ENCODE data around the gene LPP. TPM values are rescaled to one million over a fixed set of nuclear protein-coding genes. Genes with fewer than 3 reads are reported as not detected.

LPP gene
- total and polyA plus RNA-seq, 2 of the 13 experiments (the other 11 are each of a cell fraction or from before 2014, with no cell fraction given) = 19.2 to 29.9 TPM

DNA sequence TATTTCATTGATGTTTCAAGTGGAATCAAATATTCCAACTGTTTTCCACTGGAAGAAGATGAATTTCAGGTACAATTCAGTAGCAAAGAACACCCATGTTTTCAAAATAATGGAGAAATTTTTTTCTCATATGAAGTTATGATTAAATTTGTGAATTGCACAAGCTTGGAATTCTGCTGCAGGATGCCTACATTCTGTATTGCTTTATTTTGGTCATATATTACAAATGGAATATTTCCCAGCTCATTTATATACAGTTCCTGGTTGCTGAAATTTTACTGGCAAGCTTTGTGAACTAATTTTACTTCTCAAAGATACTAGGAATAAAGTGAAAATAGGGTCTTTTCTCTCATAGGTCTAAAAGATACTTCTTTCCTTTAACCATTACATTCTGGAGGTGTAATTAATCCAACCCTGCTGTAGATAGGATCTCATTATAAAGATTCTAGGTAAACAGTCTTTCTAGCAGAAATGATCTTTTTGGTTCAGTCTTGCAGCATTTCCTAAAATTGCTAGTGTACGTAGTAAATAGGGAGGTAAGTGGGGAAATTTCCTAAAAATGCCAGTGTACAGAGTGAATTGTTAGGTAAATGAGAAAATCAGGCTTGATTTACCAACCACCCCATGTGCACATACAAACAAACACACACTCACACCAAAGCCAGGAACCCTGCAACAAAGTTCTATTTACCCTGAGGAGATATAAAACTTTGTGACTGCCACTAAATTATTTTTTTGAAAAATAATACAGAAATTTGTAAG, 624.3 kb downstream of the LPP start:
- TF ChIP-seq, protein P1, sequence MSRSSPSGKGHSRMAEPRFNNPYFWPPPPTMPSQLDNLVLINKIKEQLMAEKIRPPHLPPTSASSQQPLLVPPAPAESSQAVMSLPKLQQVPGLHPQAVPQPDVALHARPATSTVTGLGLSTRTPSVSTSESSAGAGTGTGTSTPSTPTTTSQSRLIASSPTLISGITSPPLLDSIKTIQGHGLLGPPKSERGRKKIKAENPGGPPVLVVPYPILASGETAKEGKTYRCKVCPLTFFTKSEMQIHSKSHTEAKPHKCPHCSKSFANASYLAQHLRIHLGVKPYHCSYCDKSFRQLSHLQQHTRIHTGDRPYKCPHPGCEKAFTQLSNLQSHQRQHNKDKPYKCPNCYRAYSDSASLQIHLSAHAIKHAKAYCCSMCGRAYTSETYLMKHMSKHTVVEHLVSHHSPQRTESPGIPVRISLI (CRISPR knock-in tag; IDR thresholded peaks at IDR 0.05; ENCODE audit: borderline replicate concordance) = no peak
- TF ChIP-seq NCOA1 (CRISPR knock-in tag; IDR thresholded peaks at IDR 0.05) (no peak), ZNF225 (CRISPR knock-in tag; IDR thresholded peaks at IDR 0.05) (no peak), PAWR (CRISPR knock-in tag; IDR thresholded peaks at IDR 0.05; ENCODE audit: borderline replicate concordance) (no peak), KLF15 (CRISPR knock-in tag; IDR thresholded peaks at IDR 0.05; ENCODE audit: borderline replicate concordance) (no peak), ZNF616 (CRISPR knock-in tag; IDR thresholded peaks at IDR 0.05; ENCODE audit: low read depth) (no peak), RFX1 (IDR thresholded peaks at IDR 0.05) (no peak), ZNF296 (CRISPR knock-in tag; conservative IDR thresholded peaks at IDR 0.05) (no peak), RXRA (CRISPR knock-in tag; IDR thresholded peaks at IDR 0.05) (no peak), CCAR2 (optimal IDR thresholded peaks at IDR 0.05; ENCODE audit: low read depth, low read length) (no peak), GZF1 (CRISPR knock-in tag; IDR thresholded peaks at IDR 0.05) (no peak)
- TF ChIP-seq, protein P2, sequence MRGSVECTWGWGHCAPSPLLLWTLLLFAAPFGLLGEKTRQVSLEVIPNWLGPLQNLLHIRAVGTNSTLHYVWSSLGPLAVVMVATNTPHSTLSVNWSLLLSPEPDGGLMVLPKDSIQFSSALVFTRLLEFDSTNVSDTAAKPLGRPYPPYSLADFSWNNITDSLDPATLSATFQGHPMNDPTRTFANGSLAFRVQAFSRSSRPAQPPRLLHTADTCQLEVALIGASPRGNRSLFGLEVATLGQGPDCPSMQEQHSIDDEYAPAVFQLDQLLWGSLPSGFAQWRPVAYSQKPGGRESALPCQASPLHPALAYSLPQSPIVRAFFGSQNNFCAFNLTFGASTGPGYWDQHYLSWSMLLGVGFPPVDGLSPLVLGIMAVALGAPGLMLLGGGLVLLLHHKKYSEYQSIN (CRISPR knock-in tag; IDR thresholded peaks at IDR 0.05; ENCODE audit: borderline replicate concordance) = no peak
- TF ChIP-seq, protein P3, sequence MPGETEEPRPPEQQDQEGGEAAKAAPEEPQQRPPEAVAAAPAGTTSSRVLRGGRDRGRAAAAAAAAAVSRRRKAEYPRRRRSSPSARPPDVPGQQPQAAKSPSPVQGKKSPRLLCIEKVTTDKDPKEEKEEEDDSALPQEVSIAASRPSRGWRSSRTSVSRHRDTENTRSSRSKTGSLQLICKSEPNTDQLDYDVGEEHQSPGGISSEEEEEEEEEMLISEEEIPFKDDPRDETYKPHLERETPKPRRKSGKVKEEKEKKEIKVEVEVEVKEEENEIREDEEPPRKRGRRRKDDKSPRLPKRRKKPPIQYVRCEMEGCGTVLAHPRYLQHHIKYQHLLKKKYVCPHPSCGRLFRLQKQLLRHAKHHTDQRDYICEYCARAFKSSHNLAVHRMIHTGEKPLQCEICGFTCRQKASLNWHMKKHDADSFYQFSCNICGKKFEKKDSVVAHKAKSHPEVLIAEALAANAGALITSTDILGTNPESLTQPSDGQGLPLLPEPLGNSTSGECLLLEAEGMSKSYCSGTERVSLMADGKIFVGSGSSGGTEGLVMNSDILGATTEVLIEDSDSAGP (CRISPR knock-in tag; IDR thresholded peaks at IDR 0.05; ENCODE audit: borderline replicate concordance) = no peak
- Histone ChIP-seq H3K27me3 (ENCODE audit: control insufficient read depth in 1 of 2, insufficient read depth in 2 of 2, low read length in 2 of 2) (no peaks in the 10 kb centered on the region), H3K27ac (ENCODE audit: extremely low read length, insufficient read depth, low read length) (no peak overlapping the region), H3K9ac (ENCODE audit: insufficient read depth, low read depth, low read length) (no peak overlapping the region), H3K9me3 (ENCODE audit: low read length) (no peaks in the 10 kb centered on the region), H3K79me2 (ENCODE audit: insufficient read depth, low read length) (no peaks in the 10 kb centered on the region), H3K4me1 (ENCODE audit: insufficient read depth, low read length) (peaks cover 13% of the 10 kb centered on the region), H3K36me3 (replicated peaks in 1 of 2; ENCODE audit: control insufficient read depth in 1 of 2, insufficient read depth in 2 of 2, low read length in 2 of 2) (peaks cover 0 to 2% of the 10 kb centered on the region in 2 experiments; a peak in 1 of 5 replicates), H2AFZ (ENCODE audit: low read length) (no peak overlapping the region), H3K4me2 (ENCODE audit: low read depth, low read length) (no peak overlapping the region), H4K20me1 (ENCODE audit: insufficient read depth, low read length) (no peaks in the 10 kb centered on the region), H3K4me3 (replicated peaks in 1 of 3; ENCODE audit: insufficient read depth in 1 of 3, low read depth in 2 of 3, low read length in 3 of 3) (no peak overlapping the region)
- 100% methylated on average over 1 of the region's 1 CpG for WGBS (ENCODE audit: low lambda C conversion rate)
- ATAC-seq = no peak
- BruUV-seq (replicated peaks) = no TSS peak
- intact Hi-C loops (cut with micrococcal nuclease; ENCODE audit: unreplicated experiment) = no loop called here
- ChIA-PET POLR2A (no interaction called here), CTCF (ENCODE audit: low intra/inter-chr PET ratio, low total read pairs) (no interaction called here)
- FAIRE-seq = no peak
- no peak for DNase-seq (ENCODE audit: low spot score)
- in situ Hi-C loops (cut with HindIII; ENCODE audit: extremely low pct_ligation_motif_present, low pct_unique_long_range_greater_than_20kb) = no loop called here
